T follicular helper cell (primary cell): ENCODE data around the gene KLF3.

Source experiments
- DNase-seq: peaks from one replicate; pipeline ENCODE4 v3.0.0-alpha.2; 2020; ENCODE audit warnings: low read depth

Gene KLF3

GRCh38 chr4:38654273-38654672 lies 9.7 kb upstream of the KLF3 start:
- DNase-seq = peak; percentile 33

DNA sequence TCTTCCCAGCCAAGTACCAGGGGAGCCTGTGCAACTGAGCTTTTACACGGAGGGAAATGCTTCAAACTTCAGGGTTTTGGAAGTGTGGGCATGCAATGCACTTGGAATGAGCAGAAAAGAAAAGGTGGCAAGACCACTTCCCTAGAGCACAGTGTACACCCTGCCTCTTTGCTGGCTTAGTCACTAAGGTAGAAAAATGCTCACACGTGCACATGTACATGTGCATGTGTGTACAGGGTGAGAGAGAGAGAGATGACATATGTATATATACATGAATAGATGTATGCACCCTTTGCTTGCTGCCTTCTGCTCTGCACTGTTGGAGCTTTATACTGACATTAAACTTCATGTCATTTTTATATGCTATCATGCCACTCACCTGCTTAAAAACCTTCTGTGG lies 7.9 kb upstream of the KLF3 start:
- no peak for DNase-seq

GRCh38 chr4:38659346-38659745 lies 4.7 kb upstream of the KLF3 start:
- no peak for DNase-seq

DNA sequence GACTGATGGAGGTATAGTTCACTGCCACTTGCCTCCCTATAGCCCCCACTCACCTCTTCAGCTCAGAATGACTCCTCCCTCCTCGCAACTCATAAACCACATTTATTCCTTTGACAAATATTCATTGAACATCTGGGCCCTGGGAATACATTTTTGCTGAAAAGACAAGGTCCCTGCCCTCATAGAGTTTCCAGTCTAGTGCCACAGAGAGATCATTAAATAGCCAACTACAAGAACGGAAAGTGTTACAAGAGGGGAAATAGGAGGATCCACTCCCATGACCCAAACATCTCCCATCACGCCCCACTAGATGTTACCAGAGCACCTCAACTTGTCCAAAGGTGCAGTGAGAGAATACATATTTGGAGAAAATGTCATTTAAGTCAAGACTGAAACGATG lies 3.2 kb upstream of the KLF3 start:
- no peak for DNase-seq

- DNase-seq = no peak
These were observed 2.6 kb upstream of the KLF3 start for GRCh38 chr4:38661371-38661770.

GRCh38 chr4:38662522-38663089 lies 1.4 kb upstream of the KLF3 start:
- DNase-seq = no peak

GRCh38 chr4:38663090-38663800 lies 754 bp upstream of the KLF3 start:
- DNase-seq = no peak

DNA sequence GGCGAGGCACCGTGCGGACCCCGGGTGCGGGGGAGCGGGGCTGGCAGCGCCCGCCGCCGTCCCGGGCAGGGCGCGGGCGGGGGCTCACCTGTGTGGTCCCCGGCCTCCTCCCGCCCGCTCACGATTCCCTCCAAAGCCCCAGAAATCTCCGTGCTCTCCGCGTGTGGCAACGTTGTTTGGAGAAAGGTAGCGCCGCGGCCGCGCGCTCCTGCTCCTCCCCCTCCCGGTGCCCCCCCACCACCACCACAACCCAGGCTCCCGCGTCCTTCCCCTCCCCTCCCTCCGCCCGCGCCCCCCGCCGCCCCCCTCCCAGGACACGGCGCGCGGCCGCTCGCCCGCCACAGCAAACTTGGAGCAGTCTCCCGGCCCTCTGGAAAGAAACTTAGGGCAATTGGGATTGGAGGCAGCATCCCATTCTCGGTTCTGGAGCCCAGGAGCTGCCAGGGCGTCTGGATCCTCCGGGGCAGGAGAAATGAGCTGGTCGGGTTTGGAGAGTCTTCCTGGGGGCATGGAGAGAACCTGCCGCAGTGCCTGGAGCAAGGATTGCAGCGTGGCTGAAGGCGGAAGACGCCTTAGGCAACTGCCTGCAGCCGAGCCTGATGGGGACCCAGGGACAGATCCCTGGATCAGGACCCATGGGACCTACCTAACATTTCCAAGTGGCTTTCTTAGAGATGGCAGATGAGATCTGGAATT lies 855 bp downstream of the KLF3 start:
- no peak for DNase-seq

- DNase-seq = no peak
These were observed 1.8 kb downstream of the KLF3 start for GRCh38 chr4:38665551-38666411.

DNA sequence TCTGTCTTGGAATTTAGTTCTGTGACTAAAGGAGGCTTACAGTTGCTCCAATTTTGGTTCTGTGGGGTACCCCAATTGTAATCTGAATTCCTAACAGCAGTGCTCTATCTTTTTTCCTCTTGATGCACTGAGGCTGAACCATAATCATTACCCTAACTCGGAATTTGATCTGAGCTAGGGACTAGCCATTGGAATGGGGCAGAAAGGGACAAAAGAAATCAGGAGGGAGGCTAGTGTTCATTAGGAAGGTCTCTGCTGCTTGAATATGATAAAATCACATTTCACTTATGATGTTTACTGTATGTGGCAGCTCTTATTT lies 2.7 kb downstream of the KLF3 start:
- DNase-seq = no peak

DNA sequence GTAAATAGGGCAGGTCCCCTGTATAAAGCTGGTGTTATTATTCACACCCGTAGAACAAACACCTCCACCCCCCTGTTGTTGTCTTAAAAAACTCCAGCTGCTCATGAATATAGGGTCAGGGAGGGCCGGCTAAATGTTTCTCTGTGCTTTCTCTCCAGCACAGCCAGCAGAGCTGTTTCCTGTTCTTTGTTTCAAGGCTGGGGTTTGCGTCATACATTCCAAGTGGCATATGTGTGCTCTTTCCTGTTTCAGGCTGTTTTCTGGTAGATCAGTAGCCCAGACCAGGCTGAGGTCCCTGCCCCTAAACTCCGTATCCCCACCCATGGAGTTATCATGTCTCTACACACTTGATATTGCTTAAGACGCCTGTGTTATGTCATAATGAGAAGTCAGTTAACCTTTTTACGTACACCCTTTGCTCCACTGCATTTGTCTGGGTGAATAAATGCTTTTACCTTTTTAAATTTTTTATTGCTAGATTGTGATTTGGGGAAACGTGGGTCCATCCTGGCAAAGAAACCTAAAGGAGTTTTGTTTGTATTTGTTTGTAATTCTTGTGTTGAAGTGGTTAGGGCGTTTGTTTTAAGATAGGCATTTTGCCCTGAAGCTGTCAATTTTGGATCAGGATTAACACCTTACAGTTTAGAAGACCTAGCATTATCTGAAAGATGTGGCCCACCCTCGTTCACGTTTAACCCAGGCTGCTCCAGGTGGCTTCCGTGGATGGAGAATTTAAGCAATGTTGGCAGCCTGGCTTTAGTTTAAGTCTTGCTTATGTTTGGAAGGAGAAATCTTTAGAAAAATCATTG lies 3.3 kb downstream of the KLF3 start:
- peak; percentile 67 for DNase-seq

DNA sequence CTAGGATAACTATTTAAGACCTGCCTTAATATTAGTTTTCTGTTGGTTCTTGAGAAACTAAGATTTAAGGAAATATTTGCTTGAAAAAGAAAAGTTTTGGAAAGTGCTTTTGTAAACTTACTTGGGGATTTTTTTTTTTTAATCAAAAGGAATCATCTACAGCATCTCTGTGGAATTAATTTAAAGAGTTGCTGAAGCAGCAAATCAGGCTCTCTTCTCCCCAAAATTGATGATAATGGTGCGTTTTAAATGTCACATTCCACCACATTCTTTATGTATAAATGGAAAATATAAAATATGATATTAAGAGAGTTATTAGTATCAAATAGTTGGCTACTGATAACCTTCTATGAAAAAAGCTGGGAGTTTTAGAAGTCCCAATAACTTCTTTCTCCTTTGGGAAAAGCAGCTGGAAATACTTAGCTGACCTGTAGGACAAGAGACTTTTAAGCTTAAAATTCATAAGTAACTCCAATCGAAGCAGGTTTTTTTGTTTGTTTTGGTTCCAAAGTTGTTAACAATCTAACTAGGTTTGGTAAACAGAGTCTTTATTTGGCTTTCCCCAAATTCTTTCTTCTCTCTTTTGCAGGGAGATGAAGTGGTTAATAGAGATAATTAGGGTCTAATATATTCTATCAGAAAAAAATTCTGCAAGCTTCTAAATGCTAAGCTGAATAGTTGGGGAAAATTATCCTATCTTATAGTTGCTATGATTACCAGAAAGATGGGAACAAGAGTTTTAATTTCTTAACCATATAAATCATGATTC lies 4.4 kb downstream of the KLF3 start:
- no peak for DNase-seq

GRCh38 chr4:38669208-38669607 lies 5.2 kb downstream of the KLF3 start:
- no peak for DNase-seq

GRCh38 chr4:38670109-38670901 lies 6.3 kb downstream of the KLF3 start:
- no peak for DNase-seq

DNA sequence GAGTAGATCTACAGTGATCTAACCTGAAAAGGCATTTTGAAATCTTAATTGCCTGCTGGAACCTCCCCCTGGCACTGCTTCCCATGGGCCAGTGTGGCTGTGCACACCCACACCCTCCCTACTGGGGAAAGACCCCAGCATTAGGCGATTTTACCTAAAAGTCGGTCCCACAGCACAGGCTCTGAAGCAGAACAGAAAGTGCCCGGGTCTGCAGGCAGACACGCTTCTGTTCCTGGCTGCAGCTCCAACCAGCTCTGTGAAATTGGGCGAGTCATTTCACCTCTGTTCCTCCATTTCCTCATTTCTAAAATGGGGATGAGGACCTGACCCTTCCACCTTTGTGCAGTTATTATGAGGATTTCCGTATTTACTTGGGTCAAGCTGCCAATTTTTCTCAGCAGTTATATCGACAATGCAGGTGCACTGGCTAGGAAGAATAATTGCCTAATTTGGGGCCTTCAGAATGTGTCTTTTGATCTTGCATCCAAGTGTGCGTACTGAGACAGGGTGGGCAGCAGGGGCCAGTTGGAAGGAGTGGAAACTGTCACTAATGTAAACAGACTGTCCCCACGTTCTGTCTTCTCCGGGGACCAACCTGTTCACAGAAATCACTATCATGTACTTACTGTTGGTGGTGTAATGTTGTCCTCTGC lies 7.1 kb downstream of the KLF3 start:
- DNase-seq = no peak

GRCh38 chr4:38671592-38671940 lies 7.6 kb downstream of the KLF3 start:
- DNase-seq = no peak

DNA sequence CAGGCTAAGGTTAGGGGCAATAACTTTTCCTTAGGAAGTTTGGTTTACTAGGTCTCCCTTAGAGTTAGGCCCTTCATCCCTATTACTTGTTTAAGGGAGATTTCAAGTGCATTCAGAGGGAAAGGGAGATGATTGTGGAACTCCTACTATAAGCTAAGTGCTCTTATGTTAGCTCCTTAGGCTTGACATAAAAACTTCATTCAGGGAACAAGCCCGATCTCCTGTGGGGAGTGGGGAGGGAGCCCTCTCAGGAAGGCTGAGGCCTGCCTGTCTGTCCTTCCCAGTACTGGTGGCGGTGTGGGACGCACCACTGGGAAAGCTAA lies 8.0 kb downstream of the KLF3 start:
- no peak for DNase-seq

DNA sequence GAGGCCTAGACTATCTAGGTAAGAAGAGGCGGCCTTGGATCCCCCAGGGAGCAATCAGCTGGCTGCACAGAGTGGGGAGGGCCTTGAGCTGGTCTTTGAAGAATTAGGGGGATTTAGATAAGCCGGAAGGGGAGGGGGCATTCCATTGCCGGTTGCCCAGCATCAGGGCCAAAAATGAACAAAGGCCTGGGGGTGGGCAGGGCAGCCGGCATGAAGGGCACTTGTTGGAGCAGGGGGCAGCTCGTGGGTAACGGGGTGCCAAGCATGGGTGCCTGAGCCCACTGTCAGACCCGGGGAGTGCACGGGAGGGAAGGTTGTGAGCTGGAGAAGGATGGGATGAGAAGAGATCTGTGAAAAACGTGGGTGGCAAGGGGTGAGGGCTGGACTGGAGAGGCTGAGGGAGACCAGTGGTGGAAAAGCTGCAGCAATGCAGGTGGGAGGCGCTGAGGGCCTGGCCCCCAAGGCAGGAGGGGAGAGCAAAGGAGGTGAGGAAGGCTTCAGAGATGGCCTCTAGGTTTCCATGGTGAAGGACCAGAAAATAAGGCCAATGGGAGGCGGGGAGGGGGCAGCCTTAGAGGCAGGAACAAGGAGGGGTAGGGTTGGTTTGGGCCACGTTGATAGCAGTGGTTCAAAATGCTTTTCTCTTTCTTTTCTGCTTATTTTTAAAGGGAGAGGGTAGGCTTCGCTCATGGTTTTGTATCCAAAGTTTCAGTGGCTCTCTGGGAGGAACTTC lies 8.6 kb downstream of the KLF3 start:
- no peak for DNase-seq
